Measurements from ENCODE around the gene EMC6.

The EMC6 gene

GRCh38 chr17:3668279-3669084 lies at the start of gene EMC6, which contains the start of gene TAX1BP3:
Gene EMC6, plus strand, starts transcription at chr17:3668812. Its CDS starts 335 bp downstream, at chr17:3669147.
Gene TAX1BP3, minus strand, starts transcription at chr17:3668578. Its CDS starts 52 bp downstream, at chr17:3668526.
- no peak for TF ChIP-seq CTCF (IDR thresholded peaks at IDR 0.05; ENCODE audit: low read depth, low read length)
- peak; percentile 95 for DNase-seq (ENCODE audit: extremely low read depth, low read depth)

- no peak for DNase-seq (ENCODE audit: extremely low read depth, low read depth)
- TF ChIP-seq CTCF (IDR thresholded peaks at IDR 0.05; ENCODE audit: low read depth, low read length) = no peak
Measured at GRCh38 chr17:3621146-3621720, 47.4 kb upstream of the EMC6 start.

- DNase-seq (ENCODE audit: extremely low read depth, low read depth) = no peak
- TF ChIP-seq CTCF (IDR thresholded peaks at IDR 0.05; ENCODE audit: low read depth, low read length) = no peak
Measured at GRCh38 chr17:3622977-3623594, 45.5 kb upstream of the EMC6 start.

- TF ChIP-seq CTCF (IDR thresholded peaks at IDR 0.05; ENCODE audit: low read depth, low read length) = no peak
- no peak for DNase-seq (ENCODE audit: extremely low read depth, low read depth)
Measured at GRCh38 chr17:3626831-3627768, 41.5 kb upstream of the EMC6 start.

- TF ChIP-seq CTCF (IDR thresholded peaks at IDR 0.05; ENCODE audit: low read depth, low read length) = no peak
- no peak for DNase-seq (ENCODE audit: extremely low read depth, low read depth)
Measured at GRCh38 chr17:3627769-3628167, 40.8 kb upstream of the EMC6 start.

GRCh38 chr17:3630781-3631180 lies 37.8 kb upstream of the EMC6 start:
- DNase-seq (ENCODE audit: extremely low read depth, low read depth) = no peak
- no peak for TF ChIP-seq CTCF (IDR thresholded peaks at IDR 0.05; ENCODE audit: low read depth, low read length)
